BJ (cell line): ENCODE measurements around the gene DCAF8. TPM values are rescaled to one million over a fixed set of nuclear protein-coding genes. Genes with fewer than 3 reads are reported as not detected.

Experiments used
- CTCF ChIA-PET: fragments of 350-600 bp; formaldehyde crosslinking; extraction: SDS; loops from one replicate; lab custom pipeline; 2021; ENCODE audit warnings: antibody characterized with exemption, inconsistent platforms; lab: Yijun Ruan, JAX
- POLR2A ChIA-PET: fragments of 300-600 bp; sonication (Branson Sonifier 250); formaldehyde crosslinking; extraction: SDS; loops from one replicate; lab custom pipeline; 2021; ENCODE audit warnings: antibody characterized with exemption; lab: Charles Lee
- DNase-seq: peaks from one replicate; pipeline ENCODE4 v3.0.0-alpha.2; 2011; ENCODE audit warnings: low read depth
- H3K27me3 ChIP-seq: 2 replicates; pipeline ENCODE4 v1.6.0; 2011; ENCODE audit warnings: low read length; ENCODE audit not compliant: control insufficient read depth, insufficient read depth
- H3K36me3 ChIP-seq: 2 replicates; pipeline ENCODE4 v1.5.1; 2011; ENCODE audit warnings: low read length; ENCODE audit not compliant: control insufficient read depth, insufficient read depth
- H3K4me3 ChIP-seq: 2 replicates; pipeline ENCODE4 v1.5.1; 2011; ENCODE audit warnings: low read depth, mild to moderate bottlenecking, control low read depth, low read length
- CTCF ChIP-seq: IDR thresholded peaks from 2 replicates; pipeline ENCODE4 v1.5.1; 2011; ENCODE audit warnings: low read depth, mild to moderate bottlenecking, control low read depth, inconsistent platforms, low read length, moderate library complexity; ENCODE audit not compliant: insufficient read depth
- polyA plus RNA-seq: library from polyadenylated mRNA; depleted of rRNA; stranded (reverse); fragments of >200 nt; gene quantifications from 2 replicates; pipeline ENCODE4 v1.2.3, GENCODE V29; 2011

DCAF8 gene
- polyA plus RNA-seq, 1 experiment, result 84.0 TPM

- Histone ChIP-seq H3K36me3 (peaks cover 21% of the 10 kb centered on the region), H3K27me3 (no peaks in the 10 kb centered on the region), H3K4me3 (no peak overlapping the region)
- CTCF ChIA-PET, result interaction anchor here (0.7 to 3.4 kb wide), 5 partner anchors 9 to 143 kb away, joined by 3 to 24 read pairs (median 4); no protein-coding TSS in a partner anchor
- DNase-seq, result no peak
- POLR2A ChIA-PET, result no interaction called here
- no peak for TF ChIP-seq CTCF
Observed at GRCh38 chr1:160228431-160228830, 33.9 kb downstream of the DCAF8 start.

- H3K27me3 ChIP-seq, result no peaks in the 10 kb centered on the region
- CTCF ChIA-PET, result interaction anchor here (0.8 to 3.4 kb wide), 5 partner anchors 8 to 126 kb away, joined by 3 to 24 read pairs (median 3); no protein-coding TSS in a partner anchor
- no peak overlapping the region for H3K4me3 ChIP-seq
- POLR2A ChIA-PET, result no interaction called here
- DNase-seq, result no peak
- peaks cover 25% of the 10 kb centered on the region for H3K36me3 ChIP-seq
- no peak for TF ChIP-seq CTCF
Observed at GRCh38 chr1:160227561-160227960, 34.8 kb downstream of the DCAF8 start.

- no peak for DNase-seq
- Histone ChIP-seq H3K36me3 (peaks cover 25% of the 10 kb centered on the region), H3K4me3 (no peak overlapping the region), H3K27me3 (no peaks in the 10 kb centered on the region)
- CTCF ChIA-PET, result interaction anchor here (0.8 to 1.6 kb wide), 5 partner anchors 17 to 126 kb away, joined by 3 to 6 read pairs (median 3); partner anchors contain the start of gene PEA15
- TF ChIP-seq CTCF, result no peak
- POLR2A ChIA-PET, result no interaction called here
Observed at GRCh38 chr1:160227034-160227433, 35.3 kb downstream of the DCAF8 start.

GRCh38 chr1:160226623-160227022, 35.7 kb downstream of the DCAF8 start:
- CTCF ChIA-PET, result interaction anchor here (0.8 to 2.4 kb wide), 5 partner anchors 19 to 141 kb away, joined by 3 to 10 read pairs (median 3); partner anchors contain the start of gene PEA15
- no peak for DNase-seq
- POLR2A ChIA-PET, result no interaction called here
- Histone ChIP-seq H3K4me3 (no peak overlapping the region), H3K27me3 (no peaks in the 10 kb centered on the region), H3K36me3 (peaks cover 25% of the 10 kb centered on the region)
- TF ChIP-seq CTCF, result no peak

- H3K36me3 ChIP-seq, result peaks cover 25% of the 10 kb centered on the region
- no peak overlapping the region for H3K4me3 ChIP-seq
- POLR2A ChIA-PET, result no interaction called here
- no peak for DNase-seq
- TF ChIP-seq CTCF, result no peak
- H3K27me3 ChIP-seq, result no peaks in the 10 kb centered on the region
- CTCF ChIA-PET, result interaction anchor here (1.2 to 2.4 kb wide), 7 partner anchors 8 to 36 kb away, joined by 3 to 10 read pairs (median 4); no protein-coding TSS in a partner anchor
Observed at GRCh38 chr1:160225345-160225744, 37.0 kb downstream of the DCAF8 start.
